ENCODE measurements around the gene F2. TPM values are rescaled to one million over a fixed set of nuclear protein-coding genes. Genes with fewer than 3 reads are reported as not detected.

The F2 gene
- total RNA-seq, 2 experiments from 2014 or later, result not detected

DNA sequence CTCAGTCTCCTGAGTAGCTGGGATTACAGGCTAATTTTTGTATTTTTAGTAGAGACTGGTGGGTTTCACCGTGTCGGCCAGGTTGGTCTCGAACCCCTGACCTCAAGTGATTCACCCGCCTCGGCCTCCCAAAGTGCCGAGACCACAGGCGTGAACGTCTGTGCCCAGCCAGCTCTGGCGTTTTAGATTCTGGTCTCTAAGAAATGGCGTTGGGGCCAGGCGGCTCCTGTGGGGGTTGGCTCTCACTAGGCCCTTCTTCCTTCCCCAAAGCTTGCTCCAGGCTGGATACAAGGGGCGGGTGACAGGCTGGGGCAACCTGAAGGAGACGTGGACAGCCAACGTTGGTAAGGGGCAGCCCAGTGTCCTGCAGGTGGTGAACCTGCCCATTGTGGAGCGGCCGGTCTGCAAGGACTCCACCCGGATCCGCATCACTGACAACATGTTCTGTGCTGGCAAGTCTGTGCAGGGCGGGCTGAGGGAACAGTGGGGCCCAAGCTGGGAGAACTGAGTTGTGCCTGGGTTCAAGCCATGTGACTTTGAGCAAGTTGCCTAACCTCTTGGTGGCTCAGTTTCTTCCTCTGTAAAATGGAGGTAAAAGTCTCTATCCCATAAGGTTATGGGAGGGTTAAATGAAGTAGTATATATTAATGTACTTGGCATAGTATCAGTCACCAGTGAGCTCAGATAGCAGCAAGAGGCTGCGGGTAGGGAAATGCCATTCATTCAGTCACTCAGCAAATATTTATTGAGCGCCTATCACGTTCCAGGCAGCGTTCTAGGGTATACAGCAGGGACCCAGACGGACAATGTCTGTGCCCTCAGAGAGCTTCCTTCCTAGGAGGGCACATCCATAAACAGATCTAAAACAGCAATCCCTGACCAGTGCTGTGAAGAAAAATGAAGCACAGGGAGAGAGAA lies 10.4 kb downstream of the F2 start:
- DNase-seq, result no peak
- no peaks in the 10 kb centered on the region for H3K36me3 ChIP-seq (ENCODE audit: insufficient read depth, low read length)
- Mint-ChIP-seq H3K4me3 (no peak overlapping the region), H3K27ac (no peak overlapping the region), H3K9me3 (no peaks in the 10 kb centered on the region), H3K4me1 (ENCODE audit: low read depth) (no peaks in the 10 kb centered on the region), H3K27me3 (no peaks in the 10 kb centered on the region), H3K36me3 (ENCODE audit: low read depth) (no peaks in the 10 kb centered on the region)
- H3K4me3 ChIP-seq (ENCODE audit: low read length), result no peak overlapping the region
- H3K27me3 ChIP-seq (ENCODE audit: control insufficient read depth in 1 of 2, insufficient read depth in 2 of 2, low read length in 2 of 2), result no peaks in the 10 kb centered on the region
- TF ChIP-seq, protein P1, sequence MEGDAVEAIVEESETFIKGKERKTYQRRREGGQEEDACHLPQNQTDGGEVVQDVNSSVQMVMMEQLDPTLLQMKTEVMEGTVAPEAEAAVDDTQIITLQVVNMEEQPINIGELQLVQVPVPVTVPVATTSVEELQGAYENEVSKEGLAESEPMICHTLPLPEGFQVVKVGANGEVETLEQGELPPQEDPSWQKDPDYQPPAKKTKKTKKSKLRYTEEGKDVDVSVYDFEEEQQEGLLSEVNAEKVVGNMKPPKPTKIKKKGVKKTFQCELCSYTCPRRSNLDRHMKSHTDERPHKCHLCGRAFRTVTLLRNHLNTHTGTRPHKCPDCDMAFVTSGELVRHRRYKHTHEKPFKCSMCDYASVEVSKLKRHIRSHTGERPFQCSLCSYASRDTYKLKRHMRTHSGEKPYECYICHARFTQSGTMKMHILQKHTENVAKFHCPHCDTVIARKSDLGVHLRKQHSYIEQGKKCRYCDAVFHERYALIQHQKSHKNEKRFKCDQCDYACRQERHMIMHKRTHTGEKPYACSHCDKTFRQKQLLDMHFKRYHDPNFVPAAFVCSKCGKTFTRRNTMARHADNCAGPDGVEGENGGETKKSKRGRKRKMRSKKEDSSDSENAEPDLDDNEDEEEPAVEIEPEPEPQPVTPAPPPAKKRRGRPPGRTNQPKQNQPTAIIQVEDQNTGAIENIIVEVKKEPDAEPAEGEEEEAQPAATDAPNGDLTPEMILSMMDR (IDR thresholded peaks at IDR 0.05), result no peak
- no peak for ATAC-seq (ENCODE audit: poor library complexity)
- intact Hi-C loops (cut with DNase I, micrococcal nuclease), result no loop called here
- no peaks in the 10 kb centered on the region for H3K4me1 ChIP-seq (ENCODE audit: insufficient read depth, low read length)
- CTCF ChIA-PET, result no interaction called here
- POLR2A ChIA-PET, result no interaction called here
- no peaks in the 10 kb centered on the region for H3K9me3 ChIP-seq (ENCODE audit: control insufficient read depth in 1 of 2, insufficient read depth in 1 of 2, low read length in 2 of 2)
- no peak overlapping the region for H3K27ac ChIP-seq (ENCODE audit: low read depth in 1 of 2, low read length in 2 of 2)

DNA sequence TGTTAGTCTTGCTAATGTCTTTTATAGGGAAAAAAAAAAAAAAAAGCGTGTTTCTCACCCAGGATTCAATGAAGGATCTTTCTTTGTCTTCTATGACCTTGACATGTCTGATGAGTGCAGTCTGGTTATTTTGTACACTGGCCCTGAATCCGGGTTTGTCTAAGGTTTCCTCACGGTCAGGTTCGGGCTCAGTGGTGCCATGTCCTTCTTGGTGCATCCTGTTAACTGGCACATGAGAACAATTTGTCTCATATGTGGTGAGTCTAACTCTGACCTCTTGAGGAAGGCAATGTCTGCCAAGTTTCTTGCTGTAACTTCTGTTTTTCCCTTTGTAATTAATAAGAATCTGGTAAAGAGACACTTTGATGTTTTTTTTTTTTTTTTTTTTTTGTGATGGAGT lies 12.5 kb downstream of the F2 start:
- ChIA-PET CTCF (no interaction called here), POLR2A (no interaction called here)
- Mint-ChIP-seq H3K4me3 (no peak overlapping the region), H3K4me1 (ENCODE audit: low read depth) (no peaks in the 10 kb centered on the region), H3K9me3 (no peaks in the 10 kb centered on the region), H3K36me3 (ENCODE audit: low read depth) (no peaks in the 10 kb centered on the region), H3K27me3 (no peaks in the 10 kb centered on the region), H3K27ac (no peak overlapping the region)
- TF ChIP-seq, protein P1 (IDR thresholded peaks at IDR 0.05), result no peak
- no peak for DNase-seq
- no peaks in the 10 kb centered on the region for H3K4me1 ChIP-seq (ENCODE audit: insufficient read depth, low read length)
- no peak for ATAC-seq (ENCODE audit: poor library complexity)
- no peaks in the 10 kb centered on the region for H3K36me3 ChIP-seq (ENCODE audit: insufficient read depth, low read length)
- H3K4me3 ChIP-seq (ENCODE audit: low read length), result no peak overlapping the region
- no peaks in the 10 kb centered on the region for H3K9me3 ChIP-seq (ENCODE audit: control insufficient read depth in 1 of 2, insufficient read depth in 1 of 2, low read length in 2 of 2)
- no peak overlapping the region for H3K27ac ChIP-seq (ENCODE audit: low read depth in 1 of 2, low read length in 2 of 2)
- intact Hi-C loops (cut with DNase I, micrococcal nuclease), result no loop called here
- no peaks in the 10 kb centered on the region for H3K27me3 ChIP-seq (ENCODE audit: control insufficient read depth in 1 of 2, insufficient read depth in 2 of 2, low read length in 2 of 2)

- POLR2A ChIA-PET, result no interaction called here
- Mint-ChIP-seq H3K9me3 (no peaks in the 10 kb centered on the region), H3K27me3 (no peaks in the 10 kb centered on the region), H3K4me1 (ENCODE audit: low read depth) (no peaks in the 10 kb centered on the region), H3K36me3 (ENCODE audit: low read depth) (no peaks in the 10 kb centered on the region), H3K27ac (no peak overlapping the region), H3K4me3 (no peak overlapping the region)
- Histone ChIP-seq H3K4me3 (ENCODE audit: low read length) (no peak overlapping the region), H3K36me3 (ENCODE audit: insufficient read depth, low read length) (no peaks in the 10 kb centered on the region), H3K4me1 (ENCODE audit: insufficient read depth, low read length) (no peaks in the 10 kb centered on the region), H3K9me3 (ENCODE audit: control insufficient read depth in 1 of 2, insufficient read depth in 1 of 2, low read length in 2 of 2) (no peaks in the 10 kb centered on the region), H3K27me3 (ENCODE audit: control insufficient read depth in 1 of 2, insufficient read depth in 2 of 2, low read length in 2 of 2) (no peaks in the 10 kb centered on the region), H3K27ac (ENCODE audit: low read depth in 1 of 2, low read length in 2 of 2) (no peak overlapping the region)
- intact Hi-C loops (cut with DNase I, micrococcal nuclease), result no loop called here
- TF ChIP-seq, protein P1 (IDR thresholded peaks at IDR 0.05), result no peak
- DNase-seq (no peak), ATAC-seq (ENCODE audit: poor library complexity) (no peak)
- CTCF ChIA-PET, result no interaction called here
Observed at GRCh38 chr11:46733234-46733633, 14.2 kb downstream of the F2 start.
